HUES64 (cell line): ENCODE data around the gene CTH.

Experiments used
- H3K27ac ChIP-seq: 2 replicates; pipeline ENCODE4 v1.7.0; 2013; ENCODE audit warnings: low read depth, low read length, inconsistent platforms
- H3K27me3 ChIP-seq: 2 replicates; pipeline ENCODE4 v1.6.1; 2013; ENCODE audit warnings: mild to moderate bottlenecking, low read length; ENCODE audit not compliant: insufficient read depth
- H3K36me3 ChIP-seq: 2 replicates; pipeline ENCODE4 v1.6.1; 2013; ENCODE audit warnings: mild to moderate bottlenecking, low read length; ENCODE audit not compliant: insufficient read depth
- H3K4me1 ChIP-seq: 2 replicates; pipeline ENCODE4 v1.6.1; 2013; ENCODE audit warnings: mild to moderate bottlenecking, low read length, moderate library complexity; ENCODE audit not compliant: insufficient read depth
- H3K4me3 ChIP-seq: 2 replicates; pipeline ENCODE4 v1.5.1; 2013; ENCODE audit warnings: mild to moderate bottlenecking, low read length, moderate library complexity
- H3K9ac ChIP-seq: 2 replicates; pipeline ENCODE4 v1.6.1; 2013; ENCODE audit warnings: mild to moderate bottlenecking, low read depth, low read length
- H3K9me3 ChIP-seq: 2 replicates; pipeline ENCODE4 v1.6.1; 2013; ENCODE audit warnings: low read depth, low read length; ENCODE audit not compliant: insufficient read depth
- WGBS: fragments of 150-250, 120-280 bp; methylation state at CpG from one replicate; pipeline ENCODE4 v1.1.7; 2013; ENCODE audit warnings: missing lambda C conversion rate; 5-methylcytosine and 5-hydroxymethylcytosine counted together

The CTH gene

GRCh38 chr1:70483342-70483741 lies 72.3 kb downstream of the CTH start:
- Histone ChIP-seq H3K27ac (no peak overlapping the region), H3K4me1 (no peaks in the 10 kb centered on the region), H3K27me3 (no peaks in the 10 kb centered on the region), H3K9me3 (no peaks in the 10 kb centered on the region), H3K4me3 (no peak overlapping the region), H3K36me3 (no peaks in the 10 kb centered on the region), H3K9ac (no peak overlapping the region)
- WGBS: 96% methylated on average over 4 of the region's 4 CpGs

DNA sequence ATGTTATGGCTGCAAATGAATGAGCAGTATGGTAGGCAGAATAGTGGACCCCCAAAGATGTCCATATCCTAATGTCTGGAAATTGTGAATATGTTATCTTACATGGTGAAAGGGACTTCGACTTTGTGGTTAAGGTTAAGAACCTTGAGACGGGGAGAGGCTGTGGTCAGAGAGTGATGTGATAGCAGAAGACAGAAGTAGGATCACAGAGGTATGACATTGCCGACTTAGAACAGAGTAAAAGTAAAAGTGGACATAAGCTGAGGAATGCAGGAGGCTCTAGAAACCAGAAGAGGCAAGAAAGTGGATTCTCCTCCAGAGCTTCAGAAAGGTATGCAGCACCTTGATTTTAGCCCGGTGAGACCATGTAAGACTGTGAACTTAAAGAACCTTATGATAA lies 74.6 kb downstream of the CTH start:
- Histone ChIP-seq H3K27me3 (no peaks in the 10 kb centered on the region), H3K9ac (no peak overlapping the region), H3K9me3 (no peaks in the 10 kb centered on the region), H3K27ac (no peak overlapping the region), H3K4me1 (no peaks in the 10 kb centered on the region), H3K36me3 (no peaks in the 10 kb centered on the region), H3K4me3 (no peak overlapping the region)
- 69% methylated on average over 4 of the region's 4 CpGs for WGBS

DNA sequence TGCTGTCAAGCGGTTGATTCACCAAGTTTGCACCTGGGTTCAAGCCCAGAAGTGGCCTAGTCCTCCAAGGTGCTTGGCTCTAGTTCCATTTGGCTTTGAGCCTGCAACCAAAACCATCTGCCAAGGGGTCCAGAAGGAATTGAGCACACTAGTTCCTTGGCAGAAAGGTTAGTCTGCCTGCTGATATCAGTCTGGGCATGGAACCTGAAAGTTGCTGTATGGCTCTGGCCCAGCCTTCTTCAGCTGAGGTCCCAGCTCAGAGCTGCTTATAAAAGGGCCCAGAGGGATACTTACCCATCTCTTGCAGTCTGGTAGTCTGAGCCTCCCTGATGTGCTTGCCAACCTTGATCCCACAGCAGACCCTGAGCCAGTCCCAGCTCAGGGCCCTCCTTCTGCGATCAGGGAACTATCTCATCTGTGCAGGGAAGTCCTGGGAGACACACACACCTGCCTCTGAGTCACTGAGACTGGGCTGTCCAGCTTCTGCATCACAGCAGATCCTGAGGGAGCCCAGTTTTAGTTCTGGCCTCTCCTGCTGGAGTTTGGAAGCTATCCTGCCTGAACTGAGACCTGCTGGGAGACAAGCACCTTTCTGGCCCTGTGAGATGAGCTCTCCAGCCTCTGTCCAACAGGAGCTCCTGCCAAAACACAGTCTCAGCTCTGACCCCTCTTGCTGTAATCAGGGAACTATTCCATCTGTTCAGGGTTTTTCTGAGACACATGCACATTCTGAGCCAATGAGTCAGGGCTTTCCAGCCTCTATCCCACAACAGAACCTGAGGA lies 75.8 kb downstream of the CTH start:
- Histone ChIP-seq H3K9me3 (no peaks in the 10 kb centered on the region), H3K27me3 (no peaks in the 10 kb centered on the region), H3K4me1 (no peaks in the 10 kb centered on the region), H3K4me3 (no peak overlapping the region), H3K36me3 (no peaks in the 10 kb centered on the region), H3K9ac (no peak overlapping the region), H3K27ac (no peak overlapping the region)
- 93% methylated on average over 2 of the region's 2 CpGs for WGBS

GRCh38 chr1:70487459-70487815 lies 76.4 kb downstream of the CTH start:
- no peak overlapping the region for H3K27ac ChIP-seq
- H3K27me3 ChIP-seq: no peaks in the 10 kb centered on the region
- WGBS: 88% methylated on average over 2 of the region's 2 CpGs
- H3K36me3 ChIP-seq: no peaks in the 10 kb centered on the region
- no peak overlapping the region for H3K9ac ChIP-seq
- H3K4me3 ChIP-seq: no peak overlapping the region
- H3K9me3 ChIP-seq: no peaks in the 10 kb centered on the region
- no peaks in the 10 kb centered on the region for H3K4me1 ChIP-seq

GRCh38 chr1:70487910-70488665 lies 77.0 kb downstream of the CTH start:
- Histone ChIP-seq H3K9ac (no peak overlapping the region), H3K27ac (no peak overlapping the region), H3K4me3 (no peak overlapping the region), H3K4me1 (no peaks in the 10 kb centered on the region), H3K27me3 (no peaks in the 10 kb centered on the region), H3K36me3 (no peaks in the 10 kb centered on the region), H3K9me3 (no peaks in the 10 kb centered on the region)
- 65% methylated on average over 3 of the region's 6 CpGs for WGBS
